Measurements from ENCODE around the gene SMAD3. TPM values are rescaled to one million over a fixed set of nuclear protein-coding genes. Genes with fewer than 3 reads are reported as not detected.

SMAD3 gene
- total and polyA plus RNA-seq, 2 donors (not counting 1 experiment from before 2014, with no cell fraction given): 55.9 to 163 TPM

- POLR2A ChIA-PET: no interaction called here
- no peak for ATAC-seq (ENCODE audit: low read depth)
- Histone ChIP-seq H3K36me3 (replicated peaks in 1 of 2; ENCODE audit: control extremely low read depth in 1 of 2, control insufficient read depth in 1 of 2, extremely low read depth in 1 of 2, insufficient read depth in 2 of 2, low read length in 1 of 2) (peaks cover 1 to 79% of the 10 kb centered on the region in 2 experiments), H2AFZ (ENCODE audit: insufficient read depth, low read depth, low read length, poor library complexity, severe bottlenecking) (no peak overlapping the region), H3K4me2 (replicated peaks; ENCODE audit: low read depth, low read length, poor library complexity, severe bottlenecking) (no peak overlapping the region), H3K4me1 (ENCODE audit: control insufficient read depth in 2 of 2, insufficient read depth in 2 of 2, low read length in 2 of 2) (peaks cover 0 to 11% of the 10 kb centered on the region in 2 donors), H3K27me3 (replicated peaks in 1 of 4; ENCODE audit: control extremely low read depth in 1 of 4, control insufficient read depth in 3 of 4, insufficient read depth in 4 of 4, low read length in 3 of 4) (no peaks in the 10 kb centered on the region), H3K9me3 (ENCODE audit: control extremely low read depth in 1 of 3, control insufficient read depth in 2 of 3, insufficient read depth in 1 of 3, low read length in 2 of 3) (no peaks in the 10 kb centered on the region), H3K27ac (ENCODE audit: low read length in 2 of 2) (no peak overlapping the region), H3K9ac (ENCODE audit: low read length) (no peak overlapping the region), H3K79me2 (ENCODE audit: control insufficient read depth, insufficient read depth, low read length) (peaks cover 5% of the 10 kb centered on the region), H4K20me1 (ENCODE audit: control insufficient read depth, insufficient read depth, low read length, poor library complexity, severe bottlenecking) (peaks cover 34% of the 10 kb centered on the region), H3K4me3 (ENCODE audit: control extremely low read depth in 1 of 5, extremely low read depth in 1 of 5, insufficient read depth in 1 of 5, low read depth in 2 of 5, low read length in 4 of 5) (no peak overlapping the region)
- H3K4me1 Mint-ChIP-seq: peaks cover 23% of the 10 kb centered on the region
- WGBS (ENCODE audit: insufficient coverage): 99% methylated on average over 11 of the region's 11 CpGs
- peak overlapping the region; percentile 1 for H3K27ac Mint-ChIP-seq
- no peak for DNase-seq
- no peaks in the 10 kb centered on the region for H3K9me3 Mint-ChIP-seq (ENCODE audit: insufficient read depth)
- intact Hi-C loops (cut with micrococcal nuclease): loop anchor here (5.0 kb wide), 1 partner anchor 233 kb away; no protein-coding TSS in a partner anchor
- H3K4me3 Mint-ChIP-seq: no peak overlapping the region
- CTCF ChIA-PET: interaction anchor here (1.2 kb wide), 1 partner anchor 233 kb away, joined by 4 read pairs; no protein-coding TSS in a partner anchor
- H3K27me3 Mint-ChIP-seq: no peaks in the 10 kb centered on the region
- no peak for TF ChIP-seq EZH2 (IDR thresholded peaks at IDR 0.05; ENCODE audit: borderline replicate concordance, insufficient read depth, low read depth, low read length, poor library complexity, severe bottlenecking)
Observed at GRCh38 chr15:67180035-67180434, 114.6 kb downstream of the SMAD3 start.

DNA sequence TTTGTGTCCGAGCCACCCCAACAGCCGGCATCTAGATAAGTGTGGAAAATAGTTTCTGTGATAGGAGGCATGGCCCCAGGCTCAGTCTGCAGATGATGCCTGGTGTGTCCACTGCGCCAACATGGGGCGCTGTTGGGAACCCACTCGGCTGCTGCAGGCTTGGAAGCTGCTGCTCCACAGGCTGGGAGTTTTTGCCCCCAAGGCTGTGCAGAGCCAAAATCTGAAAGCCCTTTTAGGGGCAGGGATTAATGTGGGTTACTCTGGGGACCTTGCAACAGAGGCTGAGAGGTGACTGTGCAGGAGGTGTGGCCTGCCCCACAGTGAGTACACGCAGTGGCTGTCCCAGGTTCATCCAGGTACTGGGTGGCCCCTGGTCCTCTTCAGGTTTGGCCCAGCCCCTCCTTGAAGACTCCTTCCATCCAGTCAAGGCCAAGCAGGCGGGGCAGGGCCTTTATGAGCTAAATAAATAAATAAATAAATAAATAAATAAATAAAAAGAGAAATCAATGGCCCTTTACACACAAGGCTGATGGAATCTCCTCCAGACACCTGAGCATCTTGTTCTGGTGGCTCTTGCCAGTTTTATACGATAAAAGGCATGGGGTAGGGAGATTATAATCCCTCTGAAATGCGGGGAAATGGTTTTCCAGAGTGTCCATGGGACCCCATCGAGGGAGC is 115.3 kb downstream of the SMAD3 start:
- ChIA-PET CTCF (interaction anchor here (0.6 to 2.3 kb wide), 4 partner anchors 234 to 1759 kb away, joined by 3 to 11 read pairs (median 4); no protein-coding TSS in a partner anchor), POLR2A (no interaction called here)
- H3K4me3 Mint-ChIP-seq: no peak overlapping the region
- peaks cover 22% of the 10 kb centered on the region for H3K4me1 Mint-ChIP-seq
- DNase-seq (no peak), ATAC-seq (ENCODE audit: low read depth) (no peak)
- Histone ChIP-seq H3K27ac (ENCODE audit: low read length in 2 of 2) (no peak overlapping the region), H3K4me3 (ENCODE audit: control extremely low read depth in 1 of 5, extremely low read depth in 1 of 5, insufficient read depth in 1 of 5, low read depth in 2 of 5, low read length in 4 of 5) (no peak overlapping the region), H3K4me1 (ENCODE audit: control insufficient read depth in 2 of 2, insufficient read depth in 2 of 2, low read length in 2 of 2) (peaks cover 0 to 7% of the 10 kb centered on the region in 2 donors), H3K36me3 (replicated peaks in 1 of 2; ENCODE audit: control extremely low read depth in 1 of 2, control insufficient read depth in 1 of 2, extremely low read depth in 1 of 2, insufficient read depth in 2 of 2, low read length in 1 of 2) (peaks cover 1 to 84% of the 10 kb centered on the region in 2 experiments), H2AFZ (ENCODE audit: insufficient read depth, low read depth, low read length, poor library complexity, severe bottlenecking) (no peak overlapping the region), H3K79me2 (ENCODE audit: control insufficient read depth, insufficient read depth, low read length) (peaks cover 4% of the 10 kb centered on the region), H3K27me3 (replicated peaks in 1 of 4; ENCODE audit: control extremely low read depth in 1 of 4, control insufficient read depth in 3 of 4, insufficient read depth in 4 of 4, low read length in 3 of 4) (no peaks in the 10 kb centered on the region), H3K9ac (ENCODE audit: low read length) (no peak overlapping the region), H3K9me3 (ENCODE audit: control extremely low read depth in 1 of 3, control insufficient read depth in 2 of 3, insufficient read depth in 1 of 3, low read length in 2 of 3) (no peaks in the 10 kb centered on the region), H4K20me1 (ENCODE audit: control insufficient read depth, insufficient read depth, low read length, poor library complexity, severe bottlenecking) (peaks cover 32% of the 10 kb centered on the region), H3K4me2 (replicated peaks; ENCODE audit: low read depth, low read length, poor library complexity, severe bottlenecking) (no peak overlapping the region)
- peak overlapping the region; percentile 26 for H3K27ac Mint-ChIP-seq
- 94% methylated on average over 8 of the region's 10 CpGs for WGBS (ENCODE audit: insufficient coverage)
- H3K27me3 Mint-ChIP-seq: no peaks in the 10 kb centered on the region
- intact Hi-C loops (cut with micrococcal nuclease): loop anchor here (5.0 kb wide), 1 partner anchor 233 kb away; no protein-coding TSS in a partner anchor
- TF ChIP-seq, protein P1, sequence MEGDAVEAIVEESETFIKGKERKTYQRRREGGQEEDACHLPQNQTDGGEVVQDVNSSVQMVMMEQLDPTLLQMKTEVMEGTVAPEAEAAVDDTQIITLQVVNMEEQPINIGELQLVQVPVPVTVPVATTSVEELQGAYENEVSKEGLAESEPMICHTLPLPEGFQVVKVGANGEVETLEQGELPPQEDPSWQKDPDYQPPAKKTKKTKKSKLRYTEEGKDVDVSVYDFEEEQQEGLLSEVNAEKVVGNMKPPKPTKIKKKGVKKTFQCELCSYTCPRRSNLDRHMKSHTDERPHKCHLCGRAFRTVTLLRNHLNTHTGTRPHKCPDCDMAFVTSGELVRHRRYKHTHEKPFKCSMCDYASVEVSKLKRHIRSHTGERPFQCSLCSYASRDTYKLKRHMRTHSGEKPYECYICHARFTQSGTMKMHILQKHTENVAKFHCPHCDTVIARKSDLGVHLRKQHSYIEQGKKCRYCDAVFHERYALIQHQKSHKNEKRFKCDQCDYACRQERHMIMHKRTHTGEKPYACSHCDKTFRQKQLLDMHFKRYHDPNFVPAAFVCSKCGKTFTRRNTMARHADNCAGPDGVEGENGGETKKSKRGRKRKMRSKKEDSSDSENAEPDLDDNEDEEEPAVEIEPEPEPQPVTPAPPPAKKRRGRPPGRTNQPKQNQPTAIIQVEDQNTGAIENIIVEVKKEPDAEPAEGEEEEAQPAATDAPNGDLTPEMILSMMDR (IDR thresholded peaks at IDR 0.05): no peak
- no peak for TF ChIP-seq EZH2 (IDR thresholded peaks at IDR 0.05; ENCODE audit: borderline replicate concordance, insufficient read depth, low read depth, low read length, poor library complexity, severe bottlenecking)
- H3K9me3 Mint-ChIP-seq (ENCODE audit: insufficient read depth): no peaks in the 10 kb centered on the region
